NCI-H1105 treated with DMSO at 0.1 percent for 48 hours (cell line): Measurements from ENCODE around the gene FYCO1.

ENCODE experiments used
- DNase-seq: peaks from one replicate; lab custom pipeline; 2025; lab: John Stamatoyannopoulos, UW

Gene FYCO1

DNA sequence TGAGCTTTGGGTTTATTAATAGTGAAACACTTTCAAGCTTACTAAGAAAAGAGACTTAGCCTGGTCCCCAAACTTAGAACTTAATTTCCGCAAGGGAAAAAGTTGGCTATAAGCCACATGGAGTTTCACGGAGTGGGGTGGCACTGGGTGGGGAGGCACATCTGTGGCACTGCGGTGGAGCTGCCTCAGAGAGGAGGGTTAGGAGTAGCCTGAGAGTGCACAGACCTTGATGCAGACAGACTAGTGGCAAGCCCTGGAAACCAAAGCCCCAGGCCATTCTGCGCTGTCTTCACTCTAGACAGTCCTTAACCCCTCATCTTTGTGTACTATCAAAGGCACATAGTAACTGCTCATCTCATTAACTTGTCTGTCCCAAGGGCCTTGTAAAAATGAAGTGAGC lies 30.4 kb downstream of the FYCO1 start:
- no peak for DNase-seq

GRCh38 chr3:45964139-45964538 lies 31.5 kb downstream of the FYCO1 start:
- DNase-seq, result no peak

GRCh38 chr3:45962033-45962432 lies 33.6 kb downstream of the FYCO1 start:
- no peak for DNase-seq

DNA sequence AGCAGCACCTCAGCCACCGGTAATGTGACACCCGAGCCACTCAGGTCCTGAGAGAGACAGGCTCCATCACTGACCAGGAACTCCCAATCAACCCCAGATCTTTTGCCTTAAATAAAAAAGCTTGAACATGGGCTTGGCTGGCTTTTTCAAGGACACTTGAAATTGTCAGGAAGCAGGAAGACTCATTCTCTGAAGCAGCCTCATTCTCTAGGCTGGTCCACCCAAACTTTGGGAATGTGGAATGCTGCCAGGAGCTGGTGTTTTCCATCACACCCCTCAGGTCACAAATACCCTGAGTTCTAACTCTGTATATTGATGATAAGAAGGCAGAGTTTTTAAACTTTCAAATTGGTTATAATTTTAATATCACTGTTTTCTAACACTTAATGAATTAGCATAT lies 35.3 kb downstream of the FYCO1 start:
- no peak for DNase-seq

- no peak for DNase-seq
These were observed 36.4 kb downstream of the FYCO1 start for GRCh38 chr3:45959201-45959600.

DNA sequence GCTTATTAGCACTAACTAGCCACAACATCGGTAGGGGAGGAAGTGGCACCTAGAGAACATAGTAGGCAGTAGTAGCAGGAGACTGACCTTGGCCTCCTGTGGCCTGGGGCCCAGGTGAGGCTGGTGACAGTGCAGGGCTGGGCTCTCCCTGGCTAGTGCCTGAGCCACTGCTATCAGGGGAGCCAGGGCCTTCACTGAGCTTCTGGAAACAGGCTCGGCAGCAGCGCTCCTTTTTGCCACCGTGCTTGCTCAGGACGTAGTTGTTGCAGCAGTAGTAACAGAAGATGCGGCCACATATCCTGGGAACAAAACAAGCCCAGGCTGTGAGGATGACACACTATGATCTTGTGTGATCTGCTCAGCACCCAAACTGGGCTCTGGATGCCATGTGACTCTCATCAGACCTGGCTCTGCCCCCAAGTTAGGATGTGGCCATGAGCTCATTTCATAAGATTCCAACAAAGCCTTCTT lies 37.3 kb downstream of the FYCO1 start:
- no peak for DNase-seq

DNA sequence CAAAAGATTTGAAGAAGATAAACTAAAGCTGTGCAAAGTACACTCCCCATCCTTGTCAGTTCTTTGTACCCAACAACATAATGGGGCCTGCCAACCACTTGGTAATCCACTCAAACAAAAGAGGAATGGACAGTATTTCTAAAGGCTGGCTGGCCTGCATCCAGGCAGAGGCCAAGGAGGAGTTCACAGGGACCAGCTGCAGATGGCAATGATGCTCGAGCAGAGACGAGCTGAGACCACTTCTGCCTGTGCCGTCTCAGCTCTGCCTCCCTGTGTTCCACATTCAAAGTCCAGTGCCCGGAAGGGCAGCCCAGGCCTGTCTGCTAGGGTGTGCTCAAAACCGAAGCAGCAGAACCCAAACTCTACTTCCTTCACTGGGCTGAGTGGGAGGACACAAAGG lies 38.0 kb downstream of the FYCO1 start:
- peak; percentile 29 for DNase-seq

- DNase-seq, result no peak
These were observed 39.9 kb downstream of the FYCO1 start for GRCh38 chr3:45955706-45956105.

DNA sequence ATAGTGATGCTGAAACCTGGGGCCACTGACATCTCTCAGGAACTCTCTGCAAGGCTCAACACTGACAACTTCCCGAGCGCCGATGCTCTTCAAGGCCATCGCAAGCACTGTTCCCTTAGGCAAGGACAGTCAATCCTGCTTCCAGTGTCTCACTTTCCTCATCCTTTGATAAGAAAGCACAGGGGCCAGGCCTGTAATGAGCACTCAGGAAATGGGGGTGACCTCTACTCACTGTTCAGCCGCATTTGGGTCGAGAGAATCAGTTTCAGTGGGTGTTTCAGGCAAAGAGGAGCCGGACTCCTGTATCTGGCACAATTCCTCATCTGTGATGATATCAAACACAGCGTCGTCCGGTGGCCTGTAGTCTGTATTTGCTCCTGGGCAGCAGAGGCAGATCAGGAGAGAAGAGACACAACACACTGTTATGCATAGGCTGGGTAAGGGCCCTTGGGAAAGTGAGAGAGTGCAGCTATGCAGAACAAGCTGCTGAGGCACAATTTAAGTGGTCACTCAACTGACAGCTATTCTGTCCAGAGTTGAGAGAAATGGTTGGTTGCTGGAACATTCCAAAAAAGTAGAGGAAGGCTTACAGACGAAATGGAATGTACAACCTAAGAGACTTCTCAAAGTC lies 40.5 kb downstream of the FYCO1 start:
- DNase-seq, result no peak

GRCh38 chr3:45954306-45954705 lies 41.3 kb downstream of the FYCO1 start:
- DNase-seq, result no peak

GRCh38 chr3:45953536-45953935 lies 42.1 kb downstream of the FYCO1 start:
- no peak for DNase-seq

- no peak for DNase-seq
These were observed 43.2 kb downstream of the FYCO1 start for GRCh38 chr3:45952456-45952855.

- DNase-seq, result no peak
These were observed 43.7 kb downstream of the FYCO1 start for GRCh38 chr3:45951946-45952345.

DNA sequence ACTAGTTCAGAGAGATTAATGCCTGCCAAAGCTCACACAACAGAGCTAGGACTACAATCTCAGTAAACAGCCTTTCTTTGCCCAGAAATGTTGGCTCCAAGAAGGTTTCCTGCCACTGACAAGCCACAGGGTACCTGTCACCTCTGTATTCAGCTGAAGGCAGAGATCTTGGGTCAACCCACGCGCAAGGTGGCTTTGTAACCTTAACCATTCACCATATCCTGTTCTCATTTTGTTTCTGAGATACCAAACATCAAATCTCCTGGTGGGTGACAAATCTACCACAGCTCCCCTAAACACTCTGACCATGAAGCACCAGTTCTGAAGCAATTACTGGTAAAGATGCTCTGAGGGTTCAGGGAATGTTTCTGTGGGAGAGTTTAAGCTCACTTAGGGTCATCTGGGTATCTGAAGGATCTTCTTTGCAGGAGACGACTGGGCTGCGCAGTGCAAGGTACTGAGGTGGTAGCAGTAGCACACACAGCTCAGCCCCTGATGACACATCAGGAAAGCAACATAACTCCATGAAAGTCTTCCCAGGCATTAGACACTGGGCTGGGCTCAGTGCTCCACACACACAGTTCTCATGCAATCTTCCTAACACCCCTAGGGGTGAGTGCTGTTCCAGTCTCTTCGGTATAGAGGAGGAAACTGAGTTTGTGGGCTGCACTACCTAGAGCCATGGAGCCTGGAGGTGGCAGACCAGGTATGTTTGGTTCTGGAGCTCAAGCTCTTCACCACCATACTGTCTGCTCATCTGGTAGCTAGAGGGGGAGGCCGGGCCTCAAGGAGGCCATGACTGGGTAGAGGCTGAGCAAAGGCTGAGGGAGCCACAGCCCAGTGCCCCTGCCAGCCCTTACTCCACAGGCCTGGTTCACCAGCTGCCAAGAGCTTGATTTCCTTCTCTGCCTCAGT lies 44.7 kb downstream of the FYCO1 start:
- DNase-seq, result no peak

DNA sequence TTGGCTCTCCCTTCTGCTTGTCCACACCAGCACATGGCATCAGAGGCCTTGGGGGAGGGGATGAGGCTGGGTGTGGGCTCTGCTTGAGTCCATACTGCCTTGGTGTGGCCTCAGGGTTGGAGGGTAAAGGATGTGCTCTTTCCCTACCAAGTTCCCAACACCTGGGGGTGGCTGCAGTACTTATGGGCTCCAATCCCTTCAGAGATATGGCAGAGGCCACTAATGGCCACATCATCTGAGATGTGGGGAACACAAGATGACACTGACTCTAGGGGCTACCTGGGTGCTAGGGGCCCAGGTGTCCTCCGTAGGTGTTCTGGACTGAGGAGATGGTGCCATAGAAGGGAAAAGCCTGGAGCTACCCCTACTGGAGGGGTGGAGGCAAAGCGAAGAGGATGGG lies 45.5 kb downstream of the FYCO1 start:
- DNase-seq, result no peak

DNA sequence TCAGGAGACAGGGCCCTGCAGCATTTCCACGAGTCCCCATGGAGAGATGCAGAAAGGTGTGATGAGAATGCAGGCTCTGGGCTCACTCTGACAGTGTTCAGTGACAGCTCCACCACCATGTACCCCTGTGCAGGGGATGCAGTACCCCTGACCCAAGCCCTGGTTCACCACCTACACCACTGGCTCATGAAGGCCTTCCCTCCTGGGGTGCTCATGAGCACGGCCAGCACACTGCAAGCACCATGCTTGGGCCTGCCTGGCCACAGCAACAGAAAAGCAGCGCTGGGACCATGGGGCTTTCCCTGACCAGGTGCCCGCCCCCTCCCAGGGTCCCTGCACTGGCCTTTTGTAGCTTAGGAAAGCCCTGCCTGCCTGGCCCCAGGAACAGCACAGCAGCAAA lies 46.2 kb downstream of the FYCO1 start:
- no peak for DNase-seq

- no peak for DNase-seq
These were observed 46.7 kb downstream of the FYCO1 start for GRCh38 chr3:45948881-45949280.

DNA sequence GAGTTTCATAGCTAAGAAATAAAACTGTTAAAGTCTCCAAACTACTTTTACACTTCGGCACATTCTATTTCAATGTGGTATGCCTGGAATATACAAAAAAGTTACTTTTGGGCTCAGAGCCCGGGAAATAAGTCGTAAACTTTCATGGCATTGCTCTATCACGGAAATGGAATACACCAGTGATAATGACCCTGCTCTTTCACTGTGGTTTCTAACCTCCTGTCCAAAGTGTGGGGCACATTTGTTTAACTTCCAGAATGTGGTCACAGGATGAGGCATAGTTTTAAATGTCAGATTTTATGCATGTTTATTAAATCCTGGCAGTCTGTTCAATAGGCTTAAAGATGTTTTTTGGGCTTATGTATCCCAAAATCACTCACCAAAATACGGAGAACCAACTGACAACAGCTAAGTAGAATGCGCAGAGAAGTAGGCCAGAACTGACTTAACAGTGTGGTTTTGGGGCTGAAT lies 47.3 kb downstream of the FYCO1 start:
- DNase-seq, result no peak

DNA sequence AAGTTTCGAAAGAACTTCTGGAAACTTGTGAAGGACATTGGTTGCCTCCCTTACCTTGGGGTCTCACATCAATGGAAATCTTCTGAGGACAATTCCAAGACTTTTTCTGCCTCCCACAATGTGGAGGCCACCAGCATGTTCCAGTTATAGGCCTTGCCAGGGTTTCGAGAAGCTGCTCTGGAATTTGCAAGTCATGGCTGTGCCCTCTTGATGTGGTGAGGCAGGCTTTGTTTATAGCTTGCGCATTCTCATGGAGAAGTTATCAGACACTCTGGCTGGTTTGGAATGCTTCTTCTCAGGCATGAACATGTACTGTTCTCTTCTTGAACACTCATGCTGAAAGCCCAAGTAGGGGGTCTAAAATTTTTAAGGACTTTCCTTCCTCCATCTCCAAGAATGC lies 48.3 kb downstream of the FYCO1 start:
- no peak for DNase-seq

GRCh38 chr3:45946875-45947274 lies 48.7 kb downstream of the FYCO1 start:
- DNase-seq, result no peak

DNA sequence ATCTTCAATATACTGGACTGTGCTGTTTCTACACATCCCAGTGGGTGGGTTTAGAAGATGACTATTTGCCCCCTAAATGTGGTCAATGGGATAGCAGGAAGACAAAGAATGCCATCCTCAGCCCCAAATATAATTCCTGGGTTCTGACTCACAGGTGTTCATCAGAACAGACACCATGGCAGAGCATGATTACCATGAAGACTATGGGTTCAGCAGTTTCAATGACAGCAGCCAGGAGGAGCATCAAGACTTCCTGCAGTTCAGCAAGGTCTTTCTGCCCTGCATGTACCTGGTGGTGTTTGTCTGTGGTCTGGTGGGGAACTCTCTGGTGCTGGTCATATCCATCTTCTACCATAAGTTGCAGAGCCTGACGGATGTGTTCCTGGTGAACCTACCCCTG lies 49.3 kb downstream of the FYCO1 start:
- no peak for DNase-seq

DNA sequence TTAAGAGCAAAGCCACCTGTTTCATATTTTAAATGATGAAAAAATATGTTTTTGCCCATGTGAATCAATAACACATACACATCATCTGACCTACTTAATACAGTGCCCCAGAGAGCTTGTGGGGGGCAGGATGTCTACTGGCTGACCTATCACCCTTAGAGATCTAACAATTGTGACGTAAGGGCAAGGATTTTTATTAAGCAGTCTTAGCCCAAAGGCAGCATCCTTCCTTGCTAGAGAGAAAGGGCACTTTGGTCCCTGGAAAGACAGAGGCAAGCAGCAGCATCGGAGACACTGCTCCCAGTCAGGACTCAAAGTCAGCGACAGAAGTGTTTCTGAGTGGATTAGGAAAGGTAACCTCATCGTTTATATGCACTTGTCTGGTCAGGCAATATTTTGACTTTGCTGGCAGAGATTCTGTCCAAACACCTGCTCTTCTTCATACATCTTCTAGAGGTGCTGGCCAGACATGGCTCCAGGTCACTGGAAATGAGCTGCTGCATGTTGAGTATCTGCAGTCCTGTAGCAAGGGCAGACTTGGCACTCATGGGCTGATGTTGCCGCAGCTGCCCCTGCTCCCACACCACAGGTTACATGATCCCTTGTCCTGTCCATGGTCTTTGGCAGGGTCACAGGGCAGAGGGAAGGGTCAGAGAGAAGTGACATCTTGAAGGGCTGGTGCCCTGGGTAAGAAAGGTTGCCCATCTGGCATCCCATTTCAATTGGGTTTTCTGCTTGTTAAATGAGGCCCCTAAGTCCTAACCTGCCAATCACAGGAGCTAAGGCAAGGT lies 50.6 kb downstream of the FYCO1 start:
- no peak for DNase-seq
